Thymus (tissue), 11 donors: Measurements from ENCODE around the gene UQCC2. TPM values are rescaled to one million over a fixed set of nuclear protein-coding genes. Genes with fewer than 3 reads are reported as not detected.

Source experiments
- DNase-seq, 9 donors: peaks; one replicate each; pipeline ENCODE4 v3.0.0-alpha.2; 2013; ENCODE audit warnings: low spot score in 9 of 9, low read depth in 6 of 9, missing footprints in 1 of 9
- H3K27ac ChIP-seq, 2 donors: one replicate each; pipeline ENCODE4 v1.5.1; 2013; ENCODE audit warnings: control low read depth in 1 of 2, low read depth in 1 of 2, low read length in 1 of 2, mild to moderate bottlenecking in 1 of 2, moderate library complexity in 1 of 2
- H3K27me3 ChIP-seq, 2 donors: one replicate each; pipeline ENCODE4 v1.5.1; 2013; ENCODE audit warnings: low read length in 1 of 2; ENCODE audit not compliant: control insufficient read depth in 2 of 2, insufficient read depth in 1 of 2
- H3K36me3 ChIP-seq, 2 donors: one replicate each; pipeline ENCODE4 v1.5.1; 2013; ENCODE audit warnings: low read length in 1 of 2, mild to moderate bottlenecking in 1 of 2, moderate library complexity in 1 of 2; ENCODE audit not compliant: control insufficient read depth in 2 of 2, insufficient read depth in 2 of 2
- H3K4me1 ChIP-seq, 2 donors: one replicate each; pipeline ENCODE4 v1.5.1; 2013; ENCODE audit warnings: low read length in 2 of 2; ENCODE audit not compliant: control insufficient read depth in 2 of 2, insufficient read depth in 2 of 2
- H3K4me3 ChIP-seq, 2 donors: one replicate each; pipeline ENCODE4 v1.5.1; 2013; ENCODE audit warnings: low read length in 2 of 2, control low read depth in 1 of 2, mild to moderate bottlenecking in 1 of 2
- H3K9me3 ChIP-seq, 2 donors: one replicate each; pipeline ENCODE4 v1.5.1; 2013; ENCODE audit warnings: low read length in 1 of 2, mild to moderate bottlenecking in 1 of 2; ENCODE audit not compliant: control insufficient read depth in 2 of 2, insufficient read depth in 1 of 2
- WGBS: extraction: QIAGEN DNeasy Blood & Tissue Kit; methylation state at CpG from one replicate; pipeline ENCODE4 v1.1.7; 2013; 5-methylcytosine and 5-hydroxymethylcytosine counted together
- polyA plus RNA-seq: library from polyadenylated mRNA; stranded (reverse); fragments of 200-250 nt; gene quantifications from one replicate; pipeline ENCODE4 v1.2.3, GENCODE V29; 2013
- total RNA-seq: library from RNA; stranded (reverse); fragments of 120-200 nt; gene quantifications from one replicate; pipeline ENCODE4 v1.2.4, GENCODE V29; 2013
- donor health status: healthy.

The UQCC2 gene
- total and polyA plus RNA-seq, 2 donors, result 67.3 to 88.4 TPM

DNA sequence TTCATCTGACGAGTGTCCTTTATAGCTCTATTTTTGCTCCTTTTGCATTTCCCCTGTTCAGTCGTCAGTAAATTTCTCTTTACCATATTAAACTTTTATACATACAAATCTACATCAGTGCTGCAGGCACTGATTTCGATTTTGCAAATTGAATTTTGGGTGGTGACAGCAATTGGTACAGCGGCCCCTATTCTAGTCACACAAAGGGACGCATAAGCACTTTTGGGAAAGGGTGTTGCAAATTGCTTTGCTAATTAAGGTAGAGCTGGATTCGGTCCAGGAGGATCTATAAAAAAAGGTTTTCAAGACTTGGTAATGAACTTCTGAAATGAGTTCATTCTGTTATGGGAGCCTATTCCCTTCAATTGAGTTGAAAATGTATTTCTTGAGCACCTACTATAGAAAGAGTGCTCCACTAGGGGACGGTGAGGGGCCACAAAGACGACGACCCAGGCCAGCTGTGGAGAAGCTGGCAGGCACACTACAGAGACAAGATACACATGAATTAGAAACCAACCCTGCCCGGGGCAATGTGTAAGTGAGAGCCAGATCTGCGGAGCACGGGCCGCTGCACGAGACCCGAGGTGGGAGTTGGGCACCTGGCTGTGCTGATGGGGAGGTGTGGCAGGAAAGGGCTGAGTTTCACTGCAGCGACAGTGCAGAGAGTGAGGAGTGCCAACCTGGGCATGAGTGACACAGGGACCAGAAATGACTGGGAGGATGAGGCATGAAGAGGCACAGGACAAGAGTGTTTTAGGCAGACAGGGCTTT is 5.4 kb downstream of the UQCC2 start:
- no peak for DNase-seq
- H3K36me3 ChIP-seq, result peaks cover 4 to 44% of the 10 kb centered on the region in 2 donors
- peaks cover 0 to 17% of the 10 kb centered on the region in 2 donors for H3K4me1 ChIP-seq
- no peaks in the 10 kb centered on the region for H3K27me3 ChIP-seq
- 96% methylated on average over 16 of the region's 16 CpGs for WGBS
- H3K27ac ChIP-seq, result no peak overlapping the region
- H3K4me3 ChIP-seq, result no peak overlapping the region
- H3K9me3 ChIP-seq, result no peaks in the 10 kb centered on the region

DNA sequence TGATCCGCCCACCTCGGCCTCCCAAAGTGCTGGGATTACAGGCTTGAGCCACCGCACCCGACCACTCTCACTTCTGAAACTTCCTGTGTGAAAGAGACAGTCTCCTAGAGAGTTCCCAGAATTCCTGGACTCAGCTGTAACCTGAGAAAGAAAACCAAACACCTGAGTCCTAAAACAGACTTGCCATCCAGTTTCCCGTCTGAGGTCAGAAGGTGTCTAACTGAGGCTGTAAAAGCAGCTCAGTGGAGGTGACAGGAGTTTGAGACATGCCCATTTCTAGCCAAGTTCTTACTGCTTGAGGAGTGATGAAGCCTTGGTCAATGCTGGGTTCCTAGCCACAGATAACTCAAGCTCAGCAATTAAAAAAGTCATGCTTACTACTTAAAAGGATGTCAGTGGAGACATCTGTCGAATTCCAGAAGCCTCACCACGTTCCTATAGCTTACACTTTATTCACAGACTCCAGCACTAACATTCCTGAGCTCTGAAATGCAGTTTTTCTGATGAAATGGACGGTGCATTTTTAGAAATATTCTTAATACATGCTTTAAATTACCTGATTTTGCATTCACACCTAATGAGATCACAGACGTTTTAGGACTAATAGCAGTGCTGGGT is 6.1 kb downstream of the UQCC2 start:
- 95% methylated on average over 9 of the region's 9 CpGs for WGBS
- H3K27ac ChIP-seq, result no peak overlapping the region
- H3K27me3 ChIP-seq, result no peaks in the 10 kb centered on the region
- H3K36me3 ChIP-seq, result peaks cover 4 to 49% of the 10 kb centered on the region in 2 donors
- H3K9me3 ChIP-seq, result no peaks in the 10 kb centered on the region
- DNase-seq, result no peak
- no peak overlapping the region for H3K4me3 ChIP-seq
- H3K4me1 ChIP-seq, result peaks cover 0 to 14% of the 10 kb centered on the region in 2 donors

DNA sequence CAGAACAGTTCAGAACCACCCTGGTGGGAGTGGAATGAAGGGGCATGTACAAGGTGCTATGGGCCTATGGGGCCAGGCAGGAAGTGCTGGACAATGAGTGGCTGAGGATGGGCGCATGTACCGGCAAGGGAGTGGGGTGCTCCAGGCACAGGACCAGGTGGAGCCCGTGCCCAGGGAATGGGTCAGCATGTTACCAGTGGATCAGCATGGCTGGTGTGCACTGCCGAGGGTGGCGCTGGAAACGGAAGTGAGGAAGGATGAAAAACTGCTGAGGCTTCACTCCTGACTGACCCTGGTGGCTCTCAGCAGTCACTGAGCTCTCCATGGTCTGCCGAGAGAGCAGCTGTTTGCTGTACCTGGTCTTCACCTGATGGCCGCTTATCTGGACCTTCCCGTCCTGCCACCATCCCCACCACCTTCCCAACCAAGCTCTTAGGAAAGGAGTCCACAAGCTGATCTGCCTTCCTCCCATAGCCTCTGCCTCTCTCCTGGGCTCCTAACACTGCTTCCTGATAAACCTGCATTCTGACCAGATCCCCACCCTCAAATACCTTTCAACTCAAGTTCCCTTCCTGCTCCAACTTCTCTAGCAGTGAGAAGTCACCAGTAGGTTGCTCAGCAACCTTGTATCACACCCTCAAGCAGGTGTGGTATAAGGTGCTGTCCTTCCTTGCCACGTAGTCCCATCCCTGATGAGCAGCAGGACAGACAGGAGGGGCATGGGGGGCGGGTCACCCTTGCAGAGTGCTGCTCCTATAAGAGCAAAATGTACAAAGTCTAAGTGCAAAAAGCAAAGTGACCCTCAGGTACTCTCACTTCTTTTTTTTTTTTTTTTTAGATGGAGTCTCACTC is 7.1 kb downstream of the UQCC2 start:
- no peak for DNase-seq

DNA sequence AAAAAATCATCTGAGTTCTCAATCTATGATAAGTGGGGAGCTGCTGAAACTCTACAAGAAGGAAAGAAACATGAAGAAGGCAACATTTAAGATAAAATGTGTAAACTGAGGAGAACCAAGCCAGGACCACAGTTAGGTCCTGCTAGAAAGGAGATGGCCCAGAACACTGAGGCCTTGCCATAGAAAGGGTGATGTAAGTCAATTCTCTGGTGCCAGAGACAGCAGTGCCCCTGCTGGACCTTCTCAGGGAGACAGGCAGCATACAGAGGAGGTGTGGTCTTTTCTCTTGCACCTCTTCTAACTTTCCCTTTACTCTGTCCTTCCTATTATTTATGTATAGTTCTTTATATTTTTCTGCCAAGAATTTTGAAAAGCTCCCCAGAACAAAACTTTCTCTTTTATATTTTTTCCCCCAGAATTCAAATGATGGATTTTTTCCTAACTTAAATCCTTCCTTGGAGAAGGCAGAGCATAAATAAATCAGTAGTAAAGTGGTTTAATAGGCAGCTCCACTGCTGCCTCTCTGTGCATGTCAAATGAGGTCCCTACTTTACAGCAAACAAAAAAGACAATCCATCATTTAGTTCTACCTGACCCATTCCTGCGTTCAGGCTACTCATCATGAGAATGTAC is 9.0 kb downstream of the UQCC2 start:
- peaks cover 7 to 49% of the 10 kb centered on the region in 2 donors for H3K36me3 ChIP-seq
- H3K27ac ChIP-seq, result no peak overlapping the region
- H3K4me1 ChIP-seq, result peaks cover 13 to 16% of the 10 kb centered on the region in 2 donors
- H3K9me3 ChIP-seq, result no peaks in the 10 kb centered on the region
- 97% methylated on average over 1 of the region's 1 CpG for WGBS
- H3K4me3 ChIP-seq, result no peak overlapping the region
- DNase-seq, result peak in 2 of 9 donors; percentile 45 to 47
- no peaks in the 10 kb centered on the region for H3K27me3 ChIP-seq

More for the DNA sequence above, 7.1 kb downstream of the UQCC2 start:
- no peaks in the 10 kb centered on the region for H3K27me3 ChIP-seq
- H3K27ac ChIP-seq, result no peak overlapping the region
- peaks cover 0 to 9% of the 10 kb centered on the region in 2 donors for H3K4me1 ChIP-seq
- peaks cover 4 to 48% of the 10 kb centered on the region in 2 donors for H3K36me3 ChIP-seq
- H3K4me3 ChIP-seq, result no peak overlapping the region
- 99% methylated on average over 11 of the region's 11 CpGs for WGBS
- no peaks in the 10 kb centered on the region for H3K9me3 ChIP-seq

DNA sequence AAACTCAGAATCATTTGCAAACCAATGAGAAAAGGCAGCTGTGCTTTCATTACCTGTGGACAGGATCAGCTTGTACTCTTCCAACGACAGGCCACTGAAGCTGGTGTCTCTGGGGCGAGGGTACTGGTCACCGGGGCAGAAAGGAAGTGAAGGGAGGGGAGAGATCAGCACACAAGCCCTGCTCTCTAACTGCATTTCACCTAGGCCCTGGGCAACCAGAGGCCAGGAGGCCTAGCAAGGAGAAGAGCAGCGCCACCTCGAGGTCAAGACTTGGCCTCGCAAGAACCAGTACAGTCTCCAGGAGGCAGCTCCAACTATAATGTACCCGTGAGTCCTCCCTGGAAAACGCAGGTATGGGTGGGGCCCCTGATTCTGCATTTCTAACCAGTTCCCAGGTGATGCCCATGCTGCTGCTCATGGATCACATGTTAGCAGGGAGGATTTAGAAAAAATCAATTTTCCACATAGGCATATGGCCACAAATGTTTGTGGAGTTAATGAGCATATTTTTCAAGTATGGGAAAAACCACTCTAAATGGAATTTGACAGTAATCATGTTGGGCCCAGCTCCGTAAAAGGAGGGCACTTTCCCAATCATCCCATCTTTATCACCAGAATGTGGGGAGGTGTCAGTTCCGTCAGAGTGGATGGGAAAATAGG is 11.0 kb downstream of the UQCC2 start:
- Histone ChIP-seq H3K4me1 (peaks cover 25 to 35% of the 10 kb centered on the region in 2 donors), H3K36me3 (peaks cover 16 to 59% of the 10 kb centered on the region in 2 donors), H3K27me3 (no peaks in the 10 kb centered on the region), H3K27ac (peak overlapping the region in 1 of 2 donors; percentile 1), H3K4me3 (no peak overlapping the region), H3K9me3 (no peaks in the 10 kb centered on the region)
- peak in 8 of 9 donors; percentile 53 to 86 (median 74) for DNase-seq
- WGBS, result 55% methylated on average over 10 of the region's 10 CpGs

DNA sequence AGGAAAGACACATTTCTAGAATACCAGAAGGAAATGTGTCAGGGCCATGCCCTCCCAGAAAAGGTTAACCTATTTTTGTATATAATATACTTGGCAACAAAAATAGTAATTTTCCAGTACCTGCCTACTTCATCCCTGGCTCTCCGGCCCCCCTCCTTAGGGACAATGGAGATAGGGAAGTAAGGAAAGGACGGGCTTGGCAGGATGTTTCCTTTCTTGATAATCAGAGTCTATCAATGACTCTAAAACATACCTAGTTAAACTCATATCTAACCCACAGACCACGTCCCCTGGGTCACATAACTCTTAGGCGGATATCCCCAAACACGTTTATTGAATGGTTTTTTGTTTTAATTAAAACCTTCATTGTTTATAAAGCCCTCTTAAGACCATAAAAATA is 11.8 kb downstream of the UQCC2 start:
- Histone ChIP-seq H3K4me3 (no peak overlapping the region), H3K9me3 (no peaks in the 10 kb centered on the region), H3K4me1 (peaks cover 32 to 43% of the 10 kb centered on the region in 2 donors), H3K36me3 (peaks cover 20 to 67% of the 10 kb centered on the region in 2 donors), H3K27me3 (no peaks in the 10 kb centered on the region), H3K27ac (no peak overlapping the region)
- DNase-seq, result no peak
- 96% methylated on average over 5 of the region's 5 CpGs for WGBS

DNA sequence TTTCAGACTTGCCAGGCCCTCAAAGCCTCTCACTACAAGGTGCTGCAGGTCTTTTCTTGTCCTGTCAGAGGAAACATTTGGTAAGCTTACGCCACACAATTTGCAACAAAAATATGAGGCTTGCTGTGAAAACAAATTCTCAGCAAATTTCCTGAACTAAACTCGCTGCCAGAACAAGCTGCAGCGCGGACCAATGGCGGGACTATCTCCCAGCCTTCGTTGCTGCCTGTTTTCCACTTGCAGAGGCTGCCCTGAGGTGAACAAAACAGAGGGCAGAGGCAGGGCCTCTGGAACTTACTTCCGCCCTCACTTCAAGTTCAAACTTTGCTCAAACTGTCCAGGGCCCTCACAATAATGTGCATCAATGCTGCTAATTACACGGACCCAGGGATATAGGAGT is 12.4 kb downstream of the UQCC2 start:
- Histone ChIP-seq H3K36me3 (peaks cover 16 to 65% of the 10 kb centered on the region in 2 donors), H3K4me1 (peaks cover 35 to 49% of the 10 kb centered on the region in 2 donors), H3K27me3 (no peaks in the 10 kb centered on the region), H3K27ac (peak overlapping the region in 1 of 2 donors; percentile 62), H3K4me3 (no peak overlapping the region), H3K9me3 (no peaks in the 10 kb centered on the region)
- WGBS, result 92% methylated on average over 8 of the region's 8 CpGs
- no peak for DNase-seq

DNA sequence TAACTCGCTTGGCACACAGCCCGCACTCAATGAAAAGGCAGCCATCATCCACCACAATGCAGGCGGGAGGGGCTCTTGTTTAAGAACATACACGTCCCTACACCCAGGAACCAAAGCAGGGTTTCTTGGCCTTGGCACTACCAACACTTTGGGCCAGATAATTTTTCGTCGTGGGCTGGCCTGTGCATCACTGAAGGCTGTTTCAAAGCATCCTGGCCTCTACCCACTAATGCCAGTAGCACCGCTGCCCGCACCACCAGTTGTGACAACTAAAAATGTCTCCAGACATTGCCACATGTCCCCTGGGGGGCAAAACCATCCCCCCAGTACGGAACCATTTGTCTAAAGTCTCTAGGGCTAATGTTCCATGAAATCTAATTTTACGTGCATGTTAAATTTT is 13.0 kb downstream of the UQCC2 start:
- no peaks in the 10 kb centered on the region for H3K27me3 ChIP-seq
- H3K4me3 ChIP-seq, result no peak overlapping the region
- peak overlapping the region; percentile 30 to 64 for H3K27ac ChIP-seq
- H3K9me3 ChIP-seq, result no peaks in the 10 kb centered on the region
- WGBS, result 67% methylated on average over 10 of the region's 10 CpGs
- peaks cover 40 to 56% of the 10 kb centered on the region in 2 donors for H3K4me1 ChIP-seq
- H3K36me3 ChIP-seq, result peaks cover 16 to 69% of the 10 kb centered on the region in 2 donors
- no peak for DNase-seq
